Erythroblast (primary cell): ENCODE data around the gene ICA1.
"Not testable (repeated sequence)": the region's sequence is repeated elsewhere in the genome, so short reads cannot be mapped to it uniquely, and the experiment has no call there.

Experiments
- GATA1 ChIP-seq: IDR thresholded peaks from 2 replicates; pipeline ENCODE4 v1.6.1; 2011; ENCODE audit warnings: low read depth, mild to moderate bottlenecking, control low read depth, low read length, moderate library complexity
- POLR2A ChIP-seq: IDR thresholded peaks from 2 replicates; pipeline ENCODE4 v1.6.1; 2011; ENCODE audit warnings: mild to moderate bottlenecking, low read length

- TF ChIP-seq POLR2A, GATA1: not testable (repeated sequence)
These were observed 35.1 kb upstream of the ICA1 start for GRCh38 chr7:8297023-8297422.
